Neuron (in vitro differentiated cells): ENCODE results near the gene SUGCT.
"Not testable (repeated sequence)": the region's sequence is repeated elsewhere in the genome, so short reads cannot be mapped to it uniquely, and the experiment has no call there.

Experiments used
- H2AFZ ChIP-seq: one replicate; pipeline ENCODE4 v1.6.1; 2013; ENCODE audit warnings: low read depth, mild to moderate bottlenecking, inconsistent platforms, low read length, moderate library complexity
- H3K27me3 ChIP-seq: one replicate; pipeline ENCODE4 v1.6.1; 2013; ENCODE audit warnings: low read length; ENCODE audit not compliant: insufficient read depth
- H3K36me3 ChIP-seq: one replicate; pipeline ENCODE4 v1.6.1; 2013; ENCODE audit warnings: low read length; ENCODE audit not compliant: insufficient read depth
- H3K4me1 ChIP-seq: one replicate; pipeline ENCODE4 v1.6.1; 2013; ENCODE audit warnings: low read length; ENCODE audit not compliant: insufficient read depth
- H3K4me3 ChIP-seq: 2 replicates; pipeline ENCODE4 v1.5.1; 2013; ENCODE audit warnings: mild to moderate bottlenecking, low read length, moderate library complexity
- H3K9me3 ChIP-seq: one replicate; pipeline ENCODE4 v1.6.1; 2013; ENCODE audit warnings: low read length

Gene SUGCT

GRCh38 chr7:40595832-40596231 lies 461.0 kb downstream of the SUGCT start:
- Histone ChIP-seq H3K9me3 (no peaks in the 10 kb centered on the region), H3K36me3 (no peaks in the 10 kb centered on the region), H3K4me1 (peaks cover 6% of the 10 kb centered on the region), H2AFZ (no peak overlapping the region), H3K27me3 (no peaks in the 10 kb centered on the region), H3K4me3 (no peak overlapping the region)

GRCh38 chr7:40597517-40597916 lies 462.7 kb downstream of the SUGCT start:
- no peaks in the 10 kb centered on the region for H3K9me3 ChIP-seq
- H3K27me3 ChIP-seq, result no peaks in the 10 kb centered on the region
- H3K36me3 ChIP-seq, result no peaks in the 10 kb centered on the region
- H3K4me3 ChIP-seq, result no peak overlapping the region
- H2AFZ ChIP-seq, result no peak overlapping the region
- H3K4me1 ChIP-seq, result peaks cover 6% of the 10 kb centered on the region

DNA sequence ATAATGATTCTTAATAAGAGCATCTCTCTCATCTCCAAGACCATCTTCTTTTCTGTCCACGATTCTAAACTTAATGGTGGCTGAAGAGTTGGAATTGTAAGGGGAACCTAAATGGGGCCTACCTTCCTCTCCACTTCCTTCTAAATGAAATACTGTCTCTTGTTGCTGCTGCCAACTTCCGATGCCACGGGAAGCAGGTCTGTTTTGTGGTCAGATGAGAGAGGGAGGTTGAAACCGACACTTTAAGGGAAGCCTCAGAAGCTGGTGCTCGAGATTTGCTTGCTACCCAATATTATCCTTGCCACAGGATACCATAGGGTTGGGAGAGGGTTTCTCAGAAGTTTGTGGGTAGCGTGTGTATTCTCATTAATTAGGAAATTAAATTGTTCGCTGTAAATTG lies 464.1 kb downstream of the SUGCT start:
- H3K4me1 ChIP-seq, result peaks cover 6% of the 10 kb centered on the region
- no peaks in the 10 kb centered on the region for H3K36me3 ChIP-seq
- no peaks in the 10 kb centered on the region for H3K27me3 ChIP-seq
- H3K4me3 ChIP-seq, result no peak overlapping the region
- no peaks in the 10 kb centered on the region for H3K9me3 ChIP-seq
- H2AFZ ChIP-seq, result no peak overlapping the region

DNA sequence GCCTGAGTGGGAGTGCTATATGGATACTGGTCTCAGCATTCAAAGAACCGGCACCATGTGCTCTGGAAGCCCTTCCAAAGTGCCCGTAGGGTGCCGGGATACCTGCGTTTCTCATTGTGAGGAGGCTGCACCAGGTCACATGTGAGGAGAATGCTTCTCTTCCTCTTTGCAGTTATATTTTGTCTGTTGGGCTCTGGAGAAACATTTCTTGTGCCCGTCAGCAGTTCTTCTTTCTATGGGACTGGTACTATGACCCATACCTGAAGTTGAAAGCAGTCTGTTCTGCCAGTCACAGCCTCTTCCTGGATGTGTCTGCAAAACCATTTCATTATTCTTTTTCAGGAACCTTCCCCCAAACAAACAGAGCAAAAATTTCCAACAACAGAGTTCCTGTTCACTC lies 465.0 kb downstream of the SUGCT start:
- Histone ChIP-seq H3K4me3 (no peak overlapping the region), H3K36me3 (no peaks in the 10 kb centered on the region), H3K4me1 (peaks cover 9% of the 10 kb centered on the region), H3K27me3 (no peaks in the 10 kb centered on the region), H2AFZ (no peak overlapping the region), H3K9me3 (no peaks in the 10 kb centered on the region)

DNA sequence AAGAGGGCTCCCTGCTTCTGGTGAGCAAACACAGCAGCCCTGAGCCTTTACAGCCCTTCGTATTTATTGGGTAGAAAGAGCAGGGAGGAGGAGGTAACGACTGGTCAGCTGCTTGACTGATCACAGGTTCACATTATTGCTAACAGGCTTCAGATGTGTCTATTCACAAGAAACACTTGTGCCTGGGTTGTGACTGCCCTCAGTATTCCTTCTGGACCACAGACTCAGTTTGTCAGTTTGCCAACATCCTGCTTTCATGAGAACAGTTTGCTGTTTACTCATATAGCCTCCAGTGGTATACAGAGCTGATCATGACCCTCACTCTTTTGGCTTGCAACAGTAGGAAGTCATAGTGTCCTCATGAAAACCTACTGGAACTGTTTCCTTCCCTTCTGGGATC lies 467.5 kb downstream of the SUGCT start:
- H3K9me3 ChIP-seq, H3K4me3 ChIP-seq, H2AFZ ChIP-seq: not testable (repeated sequence)

DNA sequence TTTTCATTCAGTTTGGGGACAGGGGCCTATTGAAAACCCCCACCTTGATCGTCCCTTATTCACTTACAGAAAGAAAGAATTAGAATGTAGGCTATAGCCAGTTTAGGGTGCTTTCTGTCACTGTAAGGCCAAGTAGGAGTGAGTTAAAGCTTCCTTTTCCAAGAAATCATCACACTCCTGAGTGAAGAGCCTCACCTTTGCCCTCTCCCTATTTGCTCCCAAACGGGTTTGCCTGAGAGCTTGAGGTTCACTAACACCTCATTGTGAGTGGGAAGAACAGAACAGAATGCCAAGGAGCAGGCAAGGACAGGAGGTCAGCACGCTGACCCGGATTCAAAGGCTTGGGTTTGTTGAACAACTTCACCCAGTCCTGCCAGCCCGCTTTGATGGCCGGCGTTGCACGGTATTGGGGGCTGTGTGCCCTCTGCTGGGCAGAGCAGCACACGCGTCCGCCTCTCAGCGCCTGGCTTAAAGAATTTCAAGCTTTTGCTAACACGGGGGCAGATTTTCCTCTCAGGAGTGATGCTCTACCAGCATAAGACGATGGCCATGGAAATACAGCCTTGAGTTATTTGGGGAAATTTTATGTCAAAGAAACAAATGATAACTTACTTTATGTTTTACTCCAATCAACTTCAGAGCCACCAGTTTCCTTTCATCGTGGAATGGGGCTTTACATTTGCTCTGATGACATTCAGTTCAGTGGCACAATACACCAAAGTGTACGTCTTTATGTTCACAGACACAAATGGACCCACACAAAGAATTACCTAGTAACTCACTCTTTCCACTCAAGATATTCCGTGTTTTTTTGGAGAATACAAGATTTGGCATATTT lies 470.0 kb downstream of the SUGCT start:
- Histone ChIP-seq H3K9me3 (no peaks in the 10 kb centered on the region), H3K36me3 (no peaks in the 10 kb centered on the region), H3K4me1 (peaks cover 6% of the 10 kb centered on the region), H2AFZ (peak overlapping the region; percentile 44), H3K27me3 (no peaks in the 10 kb centered on the region), H3K4me3 (no peak overlapping the region)

More for the DNA sequence above, 467.5 kb downstream of the SUGCT start:
- not testable (repeated sequence) for H3K27me3 ChIP-seq, H3K36me3 ChIP-seq, H3K4me1 ChIP-seq

DNA sequence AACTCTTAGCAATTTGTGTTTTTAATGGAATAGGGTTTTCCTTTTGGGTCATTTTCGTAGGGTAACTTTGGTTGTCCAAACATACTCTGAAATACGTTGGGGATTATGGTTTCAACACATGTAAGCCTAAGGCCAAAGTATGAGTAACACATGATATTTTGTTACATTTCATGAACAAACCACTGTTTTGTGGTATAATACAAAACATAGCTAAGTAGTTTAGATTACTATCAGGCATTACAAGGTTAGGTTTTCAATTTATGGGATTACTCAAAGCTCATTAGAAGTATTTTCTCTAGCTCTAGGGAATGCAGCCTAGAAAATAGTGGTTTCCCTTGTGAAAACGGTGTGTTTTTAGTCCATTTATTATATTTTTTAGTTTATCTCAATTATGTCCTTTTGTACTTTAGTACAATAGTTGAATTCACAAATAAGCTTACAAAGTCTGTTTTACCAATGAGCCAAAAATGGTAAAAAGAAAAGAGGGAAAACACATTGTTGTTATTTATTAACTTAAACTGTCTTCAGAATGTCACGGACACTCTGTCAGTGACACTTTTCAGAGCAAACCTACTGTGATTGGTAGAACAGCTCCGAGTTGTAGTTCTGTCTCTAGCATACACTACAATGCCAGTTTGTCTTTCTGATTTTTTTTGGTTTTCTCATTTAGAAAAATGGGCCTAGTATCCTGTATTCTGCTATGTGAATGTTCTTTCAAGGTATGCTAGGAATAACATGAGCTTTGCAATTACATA lies 473.7 kb downstream of the SUGCT start:
- no peaks in the 10 kb centered on the region for H3K27me3 ChIP-seq
- peaks cover 6% of the 10 kb centered on the region for H3K4me1 ChIP-seq
- H2AFZ ChIP-seq, result no peak overlapping the region
- H3K9me3 ChIP-seq, result no peaks in the 10 kb centered on the region
- no peak overlapping the region for H3K4me3 ChIP-seq
- H3K36me3 ChIP-seq, result no peaks in the 10 kb centered on the region

GRCh38 chr7:40610461-40610860 lies 475.7 kb downstream of the SUGCT start:
- Histone ChIP-seq H3K27me3 (no peaks in the 10 kb centered on the region), H2AFZ (no peak overlapping the region), H3K4me3 (no peak overlapping the region), H3K36me3 (no peaks in the 10 kb centered on the region), H3K9me3 (no peaks in the 10 kb centered on the region), H3K4me1 (no peaks in the 10 kb centered on the region)

GRCh38 chr7:40611095-40611871 lies 476.5 kb downstream of the SUGCT start:
- H3K27me3 ChIP-seq, result no peaks in the 10 kb centered on the region
- no peaks in the 10 kb centered on the region for H3K36me3 ChIP-seq
- H3K4me3 ChIP-seq, result no peak overlapping the region
- no peaks in the 10 kb centered on the region for H3K9me3 ChIP-seq
- H2AFZ ChIP-seq, result no peak overlapping the region
- no peaks in the 10 kb centered on the region for H3K4me1 ChIP-seq

GRCh38 chr7:40612298-40612697 lies 477.5 kb downstream of the SUGCT start:
- H3K36me3 ChIP-seq, result no peaks in the 10 kb centered on the region
- no peaks in the 10 kb centered on the region for H3K27me3 ChIP-seq
- H3K4me3 ChIP-seq, result no peak overlapping the region
- H3K4me1 ChIP-seq, result no peaks in the 10 kb centered on the region
- no peaks in the 10 kb centered on the region for H3K9me3 ChIP-seq
- H2AFZ ChIP-seq, result no peak overlapping the region

DNA sequence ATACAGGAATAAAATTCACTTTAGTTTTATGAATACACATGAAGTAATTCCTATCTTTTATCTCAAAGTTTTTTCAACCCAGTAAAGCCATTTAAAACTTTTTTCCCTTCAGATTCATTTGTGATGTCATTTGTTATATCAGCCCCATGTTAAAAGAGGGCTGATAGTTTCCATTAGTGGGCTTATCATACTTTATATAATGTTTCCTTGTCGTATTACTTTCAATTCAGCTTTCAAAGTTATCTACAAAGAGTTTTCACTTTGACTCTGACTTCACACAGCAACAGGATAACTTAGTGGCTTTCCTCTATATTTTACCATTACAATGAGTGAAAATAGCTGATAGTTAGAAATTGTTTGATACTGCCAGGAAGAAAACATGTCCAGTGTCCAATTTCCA lies 484.8 kb downstream of the SUGCT start:
- no peaks in the 10 kb centered on the region for H3K9me3 ChIP-seq
- H3K4me1 ChIP-seq, result no peaks in the 10 kb centered on the region
- no peaks in the 10 kb centered on the region for H3K27me3 ChIP-seq
- no peak overlapping the region for H3K4me3 ChIP-seq
- no peaks in the 10 kb centered on the region for H3K36me3 ChIP-seq
- no peak overlapping the region for H2AFZ ChIP-seq

DNA sequence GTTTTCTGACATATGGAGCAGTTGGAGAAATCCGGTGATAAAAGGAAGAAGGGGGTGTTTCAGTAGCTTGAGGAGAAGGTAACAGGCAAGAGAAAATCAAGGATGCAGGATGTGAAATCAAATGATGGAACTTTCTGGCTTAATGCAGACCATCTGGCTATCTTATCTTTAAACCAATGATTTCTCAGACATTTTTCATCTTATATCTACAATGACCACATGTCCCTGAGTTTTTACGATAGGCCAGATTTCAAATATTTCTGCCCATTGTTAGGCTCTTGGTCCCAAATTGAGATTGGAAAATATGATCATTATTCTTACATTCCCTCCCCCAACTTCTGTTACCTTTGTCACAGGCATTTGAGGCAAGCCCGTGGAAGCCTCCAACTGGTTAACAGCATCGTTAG lies 486.8 kb downstream of the SUGCT start:
- Histone ChIP-seq H2AFZ (no peak overlapping the region), H3K27me3 (no peaks in the 10 kb centered on the region), H3K9me3 (no peaks in the 10 kb centered on the region), H3K4me1 (no peaks in the 10 kb centered on the region), H3K36me3 (no peaks in the 10 kb centered on the region), H3K4me3 (no peak overlapping the region)

DNA sequence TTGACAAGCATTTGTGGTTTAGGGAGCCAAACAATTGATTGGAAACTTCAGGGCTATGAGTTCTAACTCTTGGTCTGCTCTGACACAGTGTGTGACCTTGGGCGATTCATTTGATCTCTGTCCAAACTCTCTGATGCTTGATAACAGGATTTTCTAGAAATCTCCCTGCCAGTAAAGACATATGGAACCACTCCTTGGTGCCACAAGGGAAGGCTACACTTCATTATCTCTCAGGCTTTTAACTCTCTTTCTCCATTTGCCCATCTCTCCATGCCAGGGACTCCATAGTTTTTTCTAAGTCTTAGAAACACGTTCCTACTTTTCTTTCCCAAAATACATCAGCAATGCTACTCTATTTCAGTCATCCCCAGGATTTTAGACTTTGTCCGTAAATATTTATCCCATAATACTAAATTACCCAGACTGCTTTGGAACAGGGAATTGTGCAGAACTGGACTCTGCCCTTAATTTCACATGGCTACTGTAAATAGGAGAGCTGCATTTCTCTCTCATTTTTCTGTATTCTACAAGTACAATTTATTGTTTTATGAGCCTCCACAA lies 488.2 kb downstream of the SUGCT start:
- H3K9me3 ChIP-seq, result no peaks in the 10 kb centered on the region
- H3K4me1 ChIP-seq, result no peaks in the 10 kb centered on the region
- H2AFZ ChIP-seq, result no peak overlapping the region
- H3K4me3 ChIP-seq, result no peak overlapping the region
- H3K27me3 ChIP-seq, result no peaks in the 10 kb centered on the region
- H3K36me3 ChIP-seq, result no peaks in the 10 kb centered on the region
